Endodermal cell (in vitro differentiated cells): ENCODE results near the gene HK3. TPM values are rescaled to one million over a fixed set of nuclear protein-coding genes. Genes with fewer than 3 reads are reported as not detected.

Source experiments
- DNase-seq: peaks from one replicate; pipeline ENCODE4 v3.0.0-alpha.2; 2017
- H3K27ac ChIP-seq: 2 replicates; pipeline ENCODE4 v1.5.1; 2013; ENCODE audit warnings: mild to moderate bottlenecking, low read depth, low read length, moderate library complexity
- H3K27me3 ChIP-seq: 2 replicates; pipeline ENCODE4 v1.6.1; 2013; ENCODE audit warnings: mild to moderate bottlenecking, low read length, moderate library complexity; ENCODE audit not compliant: insufficient read depth, control insufficient read depth, poor library complexity, severe bottlenecking
- H3K36me3 ChIP-seq: 2 replicates; pipeline ENCODE4 v1.7.0; 2013; ENCODE audit warnings: mild to moderate bottlenecking, low read length, moderate library complexity; ENCODE audit not compliant: control insufficient read depth, insufficient read depth
- H3K4me1 ChIP-seq: one replicate; pipeline ENCODE4 v1.7.0; 2013; ENCODE audit warnings: low read length; ENCODE audit not compliant: control insufficient read depth, insufficient read depth
- H3K4me3 ChIP-seq: 2 replicates; pipeline ENCODE4 v1.5.1; 2013; ENCODE audit warnings: mild to moderate bottlenecking, low read length, moderate library complexity
- H3K9ac ChIP-seq: 2 replicates; pipeline ENCODE4 v1.6.1; 2013; ENCODE audit warnings: mild to moderate bottlenecking, low read length, moderate library complexity; ENCODE audit not compliant: poor library complexity, severe bottlenecking; ENCODE audit errors: extremely low read depth
- H3K9me3 ChIP-seq: 2 replicates; pipeline ENCODE4 v1.6.1; 2013; ENCODE audit warnings: mild to moderate bottlenecking, low read length, moderate library complexity; ENCODE audit not compliant: control insufficient read depth
- H3K27ac Mint-ChIP-seq: 2 replicates; pipeline ENCODE4 v1.8.0; 2020; ENCODE audit warnings: mixed read lengths
- H3K27me3 Mint-ChIP-seq: 2 replicates; pipeline ENCODE4 v1.8.0; 2021; ENCODE audit warnings: mild to moderate bottlenecking, mixed read lengths; ENCODE audit not compliant: insufficient read depth
- H3K36me3 Mint-ChIP-seq: 2 replicates; pipeline ENCODE4 v1.8.0; 2020; ENCODE audit warnings: low read depth, mixed read lengths
- H3K4me1 Mint-ChIP-seq: 2 replicates; pipeline ENCODE4 v1.8.0; 2020; ENCODE audit warnings: mixed read lengths
- H3K4me3 Mint-ChIP-seq: 2 replicates; pipeline ENCODE4 v1.8.0; 2020; ENCODE audit warnings: mild to moderate bottlenecking, moderate library complexity, mixed read lengths
- H3K9me3 Mint-ChIP-seq: 2 replicates; pipeline ENCODE4 v1.8.0; 2020; ENCODE audit warnings: mild to moderate bottlenecking, mixed read lengths
- CTCF ChIP-seq: fragments of 200-600 bp; sonication (generic); conservative IDR thresholded peaks from 2 replicates; pipeline ENCODE4 v1.5.0; 2021; ENCODE audit warnings: antibody characterized with exemption, mild to moderate bottlenecking
- WGBS, 2 experiments: methylation state at CpG; one replicate each; pipeline versions ENCODE4 v1.1.5 to v1.1.7; 2013; ENCODE audit warnings: missing lambda C conversion rate in 2 of 2, mixed read lengths in 1 of 2; ENCODE audit not compliant: insufficient coverage in 1 of 2, insufficient read length in 1 of 2; 5-methylcytosine and 5-hydroxymethylcytosine counted together
- total RNA-seq, 2 donors: library from RNA; stranded (reverse); fragmentation: NEBNext Ultra II Directional in 1 of 2; extraction: Animal tissue kit (Norgen Biotek cat#: 25700) in 1 of 2; gene quantifications; 2 replicates in 1 of 2; 3 replicates in 1 of 2; pipeline ENCODE4 v1.2.1, GENCODE V29; 2021

HK3 gene
- total RNA-seq, 2 donors from 2014 or later = 0.55 TPM; not detected in 1

- no peak for DNase-seq
- Histone ChIP-seq H3K9ac (no peak overlapping the region), H3K27ac (no peak overlapping the region), H3K4me3 (no peak overlapping the region), H3K27me3 (no peaks in the 10 kb centered on the region), H3K4me1 (no peaks in the 10 kb centered on the region), H3K36me3 (no peaks in the 10 kb centered on the region), H3K9me3 (no peaks in the 10 kb centered on the region)
- no peaks in the 10 kb centered on the region for H3K4me1 Mint-ChIP-seq
- H3K27ac Mint-ChIP-seq = no peak overlapping the region
- H3K9me3 Mint-ChIP-seq = no peaks in the 10 kb centered on the region
- 90 to 96% methylated on average over 7 to 9 of the region's 9 CpGs for WGBS, 2 experiments
- H3K4me3 Mint-ChIP-seq = no peak overlapping the region
- H3K36me3 Mint-ChIP-seq = no peaks in the 10 kb centered on the region
- no peak for TF ChIP-seq CTCF
- H3K27me3 Mint-ChIP-seq = peaks cover under 1% of the 10 kb centered on the region
Measured at GRCh38 chr5:176891331-176891958, 7.7 kb downstream of the HK3 start.

GRCh38 chr5:176890455-176891330, 8.5 kb downstream of the HK3 start:
- Mint-ChIP-seq H3K27ac (no peak overlapping the region), H3K9me3 (no peaks in the 10 kb centered on the region), H3K36me3 (no peaks in the 10 kb centered on the region), H3K4me1 (no peaks in the 10 kb centered on the region), H3K4me3 (no peak overlapping the region), H3K27me3 (peaks cover 2% of the 10 kb centered on the region)
- Histone ChIP-seq H3K27me3 (no peaks in the 10 kb centered on the region), H3K36me3 (no peaks in the 10 kb centered on the region), H3K4me1 (no peaks in the 10 kb centered on the region), H3K4me3 (no peak overlapping the region), H3K9me3 (no peaks in the 10 kb centered on the region), H3K9ac (no peak overlapping the region), H3K27ac (no peak overlapping the region)
- no peak for DNase-seq
- WGBS, 2 experiments = 87 to 92% methylated on average over 4 to 9 of the region's 9 CpGs
- no peak for TF ChIP-seq CTCF

GRCh38 chr5:176889321-176890280, 9.5 kb downstream of the HK3 start:
- Mint-ChIP-seq H3K9me3 (no peaks in the 10 kb centered on the region), H3K4me1 (peaks cover 2% of the 10 kb centered on the region), H3K27ac (peak overlapping the region; percentile 10), H3K36me3 (no peaks in the 10 kb centered on the region), H3K4me3 (no peak overlapping the region), H3K27me3 (peaks cover 2% of the 10 kb centered on the region)
- Histone ChIP-seq H3K27ac (no peak overlapping the region), H3K27me3 (no peaks in the 10 kb centered on the region), H3K4me3 (no peak overlapping the region), H3K36me3 (no peaks in the 10 kb centered on the region), H3K4me1 (no peaks in the 10 kb centered on the region), H3K9ac (no peak overlapping the region), H3K9me3 (no peaks in the 10 kb centered on the region)
- DNase-seq = no peak
- no peak for TF ChIP-seq CTCF
- 92 to 94% methylated on average over 20 to 24 of the region's 24 CpGs for WGBS, 2 experiments
